HG03558 (cell line): ENCODE data around the gene SLC12A5.

ENCODE experiments used
- ATAC-seq: cut with Tn5 transposase; IDR thresholded peaks from one replicate; pipeline ENCODE4 v1.9.1; 2021; ENCODE audit warnings: moderate number of reproducible peaks; ENCODE audit not compliant: unreplicated experiment; ENCODE audit errors: extremely low read depth

Gene SLC12A5

GRCh38 chr20:46006022-46006705, 22.9 kb upstream of the SLC12A5 start:
- ATAC-seq, result no peak

GRCh38 chr20:46006964-46007363, 22.1 kb upstream of the SLC12A5 start:
- ATAC-seq, result no peak

GRCh38 chr20:46007671-46008070, 21.3 kb upstream of the SLC12A5 start:
- no peak for ATAC-seq

- ATAC-seq, result no peak
Measured at GRCh38 chr20:46009816-46010215, 19.2 kb upstream of the SLC12A5 start.

- ATAC-seq, result no peak
Measured at GRCh38 chr20:46010491-46011391, 18.3 kb upstream of the SLC12A5 start.

- ATAC-seq, result no peak
Measured at GRCh38 chr20:46011631-46012482, 17.2 kb upstream of the SLC12A5 start.

- ATAC-seq, result no peak
Measured at GRCh38 chr20:46012921-46013320, 16.1 kb upstream of the SLC12A5 start.

- no peak for ATAC-seq
Measured at GRCh38 chr20:46013322-46013828, 15.6 kb upstream of the SLC12A5 start.

- no peak for ATAC-seq
Measured at GRCh38 chr20:46013829-46014516, 15.0 kb upstream of the SLC12A5 start.

GRCh38 chr20:46014517-46015396, 14.3 kb upstream of the SLC12A5 start:
- no peak for ATAC-seq

GRCh38 chr20:46017272-46017671, 11.7 kb upstream of the SLC12A5 start:
- no peak for ATAC-seq

GRCh38 chr20:46018112-46018511, 10.9 kb upstream of the SLC12A5 start:
- no peak for ATAC-seq

- ATAC-seq, result no peak
Measured at GRCh38 chr20:46018611-46019010, 10.4 kb upstream of the SLC12A5 start.

GRCh38 chr20:46020555-46020954, 8.5 kb upstream of the SLC12A5 start:
- ATAC-seq, result no peak

GRCh38 chr20:46021361-46022359, 7.4 kb upstream of the SLC12A5 start:
- ATAC-seq, result no peak

- ATAC-seq, result no peak
Measured at GRCh38 chr20:46022411-46023147, 6.4 kb upstream of the SLC12A5 start.

GRCh38 chr20:46023148-46023484, 5.9 kb upstream of the SLC12A5 start:
- ATAC-seq, result no peak
